Stomach (tissue), 9 donors: ENCODE data around the gene TULP1. TPM values are rescaled to one million over a fixed set of nuclear protein-coding genes. Genes with fewer than 3 reads are reported as not detected.

Experiments
- DNase-seq, 2 donors: peaks; one replicate each; pipeline versions ENCODE4 v3.0.0 to v3.0.0-alpha.2; 2013 to 2019
- H3K27ac ChIP-seq, 5 donors: fragments of 200-600 bp in 4 of 5; sonication (generic) in 4 of 5; one replicate each; pipeline ENCODE4 v1.5.1; 2013 to 2019; ENCODE audit warnings: mild to moderate bottlenecking in 1 of 5, moderate library complexity in 1 of 5
- H3K27me3 ChIP-seq, 3 donors: fragments of 200-600 bp; sonication (generic); one replicate each; pipeline ENCODE4 v1.5.1; 2017 to 2019; ENCODE audit warnings: mixed run types in 1 of 3
- H3K36me3 ChIP-seq, 4 donors: fragments of 200-600 bp; sonication (generic); 1 replicate in 3 of 4; 2 replicates in 1 of 4; pipeline ENCODE4 v1.5.1; 2016 to 2019
- H3K4me1 ChIP-seq, 4 donors: fragments of 200-600 bp; sonication (generic); one replicate each; pipeline ENCODE4 v1.5.1; 2016 to 2019
- H3K4me3 ChIP-seq, 4 donors: fragments of 200-600 bp; sonication (generic) in 3 of 4; one replicate each; pipeline ENCODE4 v1.5.1; 2016 to 2019; ENCODE audit warnings: mild to moderate bottlenecking in 1 of 4
- H3K9me3 ChIP-seq, 4 donors: fragments of 200-600 bp; sonication (generic); one replicate each; pipeline ENCODE4 v1.5.1; 2016 to 2019
- EP300 ChIP-seq: sonication (generic); formaldehyde crosslinking; IDR thresholded peaks from one replicate; pipeline ENCODE4 v1.6.1; 2017; ENCODE audit warnings: antibody characterized with exemption
- POLR2A ChIP-seq, 4 donors: fragments of 450-650 bp; IDR thresholded peaks; one replicate each; pipeline ENCODE4 v1.6.1; 2016; ENCODE audit warnings: antibody characterized with exemption in 4 of 4, control low read depth in 2 of 4, mild to moderate bottlenecking in 1 of 4, moderate library complexity in 1 of 4
- POLR2AphosphoS5 ChIP-seq, 3 donors: sonication (generic); formaldehyde crosslinking; IDR thresholded peaks; one replicate each; pipeline ENCODE4 v1.6.1; 2016; ENCODE audit warnings: antibody characterized with exemption in 3 of 3
- WGBS, 5 donors: extraction: QIAGEN DNeasy Blood & Tissue Kit in 3 of 5; methylation state at CpG; one replicate each; pipeline versions ENCODE4 v1.1.5 to v1.1.7; 2013 to 2018; 5-methylcytosine and 5-hydroxymethylcytosine counted together
- intact Hi-C: fragments of 100-400 bp; cut with DNase I; formaldehyde crosslinking; loops from one replicate; pipeline ENCODE4 v1.15.1; 2023; ENCODE audit warnings: low total_unique reads
- polyA plus RNA-seq, 3 donors: library from polyadenylated mRNA; stranded (reverse); fragments of 200-250 nt; gene quantifications; one replicate each; pipeline ENCODE4 v1.2.3, GENCODE V29; 2013
- total RNA-seq, 5 donors: library from RNA; depleted of rRNA; stranded (reverse); fragments of >200 nt; gene quantifications; one replicate each; pipeline versions ENCODE4 v1.1.0 to v1.2.3, GENCODE V29; 2014 to 2016
- TF ChIP-seq, protein P1 (sequence below), 7 experiments: fragments of 450-650 bp in 4 of 7; fragments of 200-600 bp in 3 of 7; sonication (generic) in 3 of 7; IDR thresholded peaks; one replicate each; pipeline ENCODE4 v1.5.1; 2016 to 2019; ENCODE audit warnings: antibody characterized with exemption in 7 of 7, control low read depth in 2 of 7, mild to moderate bottlenecking in 1 of 7
- donor health status: healthy with polysubstance abuse.
- donor health status: Bipolar disorder and iron deficiency.
- donor health status: healthy.

The TULP1 gene
- total and polyA plus RNA-seq, 8 donors = 0.05 TPM; not detected in 7

GRCh38 chr6:35477028-35477427 lies 35.7 kb downstream of the TULP1 start:
- H3K36me3 ChIP-seq = peaks cover 29 to 96% (median 86%) of the 10 kb centered on the region in 4 donors
- H3K4me3 ChIP-seq = no peak overlapping the region
- WGBS, 5 donors = 66 to 90% (median 82%) methylated on average over 3 to 8 of the region's 8 CpGs
- no peak overlapping the region for H3K27ac ChIP-seq
- no peak for TF ChIP-seq EP300
- TF ChIP-seq, protein P1, sequence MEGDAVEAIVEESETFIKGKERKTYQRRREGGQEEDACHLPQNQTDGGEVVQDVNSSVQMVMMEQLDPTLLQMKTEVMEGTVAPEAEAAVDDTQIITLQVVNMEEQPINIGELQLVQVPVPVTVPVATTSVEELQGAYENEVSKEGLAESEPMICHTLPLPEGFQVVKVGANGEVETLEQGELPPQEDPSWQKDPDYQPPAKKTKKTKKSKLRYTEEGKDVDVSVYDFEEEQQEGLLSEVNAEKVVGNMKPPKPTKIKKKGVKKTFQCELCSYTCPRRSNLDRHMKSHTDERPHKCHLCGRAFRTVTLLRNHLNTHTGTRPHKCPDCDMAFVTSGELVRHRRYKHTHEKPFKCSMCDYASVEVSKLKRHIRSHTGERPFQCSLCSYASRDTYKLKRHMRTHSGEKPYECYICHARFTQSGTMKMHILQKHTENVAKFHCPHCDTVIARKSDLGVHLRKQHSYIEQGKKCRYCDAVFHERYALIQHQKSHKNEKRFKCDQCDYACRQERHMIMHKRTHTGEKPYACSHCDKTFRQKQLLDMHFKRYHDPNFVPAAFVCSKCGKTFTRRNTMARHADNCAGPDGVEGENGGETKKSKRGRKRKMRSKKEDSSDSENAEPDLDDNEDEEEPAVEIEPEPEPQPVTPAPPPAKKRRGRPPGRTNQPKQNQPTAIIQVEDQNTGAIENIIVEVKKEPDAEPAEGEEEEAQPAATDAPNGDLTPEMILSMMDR (IDR thresholded peaks at IDR 0.05) = no peak
- TF ChIP-seq POLR2A (IDR thresholded peaks at IDR 0.05) = no peak
- no peak for TF ChIP-seq POLR2AphosphoS5 (IDR thresholded peaks at IDR 0.05)
- H3K27me3 ChIP-seq = no peaks in the 10 kb centered on the region
- DNase-seq = no peak
- intact Hi-C loops = no loop called here
- no peaks in the 10 kb centered on the region for H3K9me3 ChIP-seq
- H3K4me1 ChIP-seq = peaks cover 0 to 15% (median 11%) of the 10 kb centered on the region in 4 donors

- no peak overlapping the region for H3K27ac ChIP-seq
- H3K9me3 ChIP-seq = no peaks in the 10 kb centered on the region
- no peaks in the 10 kb centered on the region for H3K27me3 ChIP-seq
- no peak overlapping the region for H3K4me3 ChIP-seq
- DNase-seq = no peak
- intact Hi-C loops = no loop called here
- 61 to 81% (median 73%) methylated on average over 7 to 14 of the region's 14 CpGs for WGBS, 5 donors
- no peak for TF ChIP-seq POLR2A (IDR thresholded peaks at IDR 0.05)
- no peak for TF ChIP-seq EP300
- TF ChIP-seq POLR2AphosphoS5 (IDR thresholded peaks at IDR 0.05) = no peak
- TF ChIP-seq, protein P1 (IDR thresholded peaks at IDR 0.05) = no peak
- peaks cover 34 to 100% (median 94%) of the 10 kb centered on the region in 4 donors for H3K36me3 ChIP-seq
- peaks cover under 1 to 24% (median 16%) of the 10 kb centered on the region in 4 donors for H3K4me1 ChIP-seq
These were observed 36.7 kb downstream of the TULP1 start for GRCh38 chr6:35476004-35476403.

DNA sequence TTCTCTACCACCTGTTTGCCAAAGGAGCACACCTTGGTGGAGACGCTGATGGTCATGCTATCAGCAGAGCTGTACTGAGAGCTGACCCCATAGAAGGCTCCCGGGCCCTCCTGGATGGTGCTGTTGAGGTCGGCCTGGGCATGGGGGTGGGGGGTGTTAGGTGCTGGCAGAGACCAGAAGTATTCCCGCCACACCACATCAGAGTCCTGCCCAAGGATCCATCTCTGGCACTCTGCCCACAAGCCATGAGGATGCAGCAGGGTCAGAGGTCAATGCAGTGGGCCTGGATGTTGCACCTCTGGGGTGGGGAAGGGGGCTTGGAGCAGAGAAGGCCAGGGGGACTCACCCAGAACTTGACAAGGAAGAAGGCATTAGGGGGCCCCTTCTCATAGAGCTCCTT lies 37.1 kb downstream of the TULP1 start:
- Histone ChIP-seq H3K4me1 (peaks cover 5 to 28% (median 19%) of the 10 kb centered on the region in 4 donors), H3K27ac (no peak overlapping the region), H3K36me3 (peaks cover 36 to 100% (median 97%) of the 10 kb centered on the region in 4 donors), H3K9me3 (no peaks in the 10 kb centered on the region), H3K4me3 (no peak overlapping the region), H3K27me3 (no peaks in the 10 kb centered on the region)
- no peak for TF ChIP-seq POLR2A (IDR thresholded peaks at IDR 0.05)
- no peak for TF ChIP-seq EP300
- TF ChIP-seq POLR2AphosphoS5 (IDR thresholded peaks at IDR 0.05) = no peak
- TF ChIP-seq, protein P1 (IDR thresholded peaks at IDR 0.05) = no peak
- 72 to 87% (median 77%) methylated on average over 2 to 4 of the region's 4 CpGs for WGBS, 5 donors
- intact Hi-C loops = no loop called here
- no peak for DNase-seq

DNA sequence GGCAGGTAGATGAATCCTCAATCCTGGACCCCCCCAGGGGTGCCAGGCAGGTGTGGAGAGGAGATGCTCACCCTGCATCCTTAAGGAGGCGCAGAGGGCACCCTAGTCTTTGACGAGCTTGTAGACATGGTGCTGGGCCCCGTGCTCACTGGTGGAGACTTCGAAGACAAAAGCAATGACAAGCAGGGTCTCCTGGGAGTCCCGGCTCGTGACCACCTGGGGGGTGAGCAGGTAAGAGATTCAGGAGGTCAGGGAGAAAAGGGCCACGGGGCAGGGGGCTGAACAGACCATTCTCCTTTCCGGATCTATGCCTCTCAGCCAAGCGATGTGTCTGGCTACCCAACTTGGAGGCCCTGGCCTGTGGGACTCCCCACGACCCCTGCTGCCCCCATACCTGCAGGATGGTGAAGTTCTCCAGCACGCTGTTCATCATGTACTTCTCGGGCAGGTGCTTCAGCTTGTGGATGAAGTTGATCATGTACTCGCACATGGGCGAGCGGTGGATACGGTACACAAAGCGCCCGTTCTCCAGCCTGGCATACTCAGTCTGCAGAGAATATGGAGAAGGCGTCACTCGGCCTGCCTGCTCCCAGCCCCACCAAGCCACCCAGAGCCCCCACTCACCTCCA lies 37.6 kb downstream of the TULP1 start:
- intact Hi-C loops = no loop called here
- H3K4me3 ChIP-seq = no peak overlapping the region
- peaks cover 42 to 100% (median 97%) of the 10 kb centered on the region in 4 donors for H3K36me3 ChIP-seq
- H3K9me3 ChIP-seq = no peaks in the 10 kb centered on the region
- no peak for TF ChIP-seq EP300
- no peak for TF ChIP-seq POLR2A (IDR thresholded peaks at IDR 0.05)
- TF ChIP-seq POLR2AphosphoS5 (IDR thresholded peaks at IDR 0.05) = no peak
- H3K27me3 ChIP-seq = no peaks in the 10 kb centered on the region
- H3K27ac ChIP-seq = no peak overlapping the region
- no peak for DNase-seq
- 86 to 94% (median 90%) methylated on average over 10 to 20 of the region's 20 CpGs for WGBS, 5 donors
- H3K4me1 ChIP-seq = peaks cover 10 to 33% (median 24%) of the 10 kb centered on the region in 4 donors
